Adrenal gland (tissue), 5 donors: Measurements from ENCODE around the gene SYNE2.
"Not testable (repeated sequence)": the region's sequence is repeated elsewhere in the genome, so short reads cannot be mapped to it uniquely, and the experiment has no call there.

ENCODE experiments used
- POLR2A ChIP-seq, 2 donors: fragments of 450-650 bp; IDR thresholded peaks; one replicate each; pipeline ENCODE4 v1.6.1; 2017; ENCODE audit warnings: antibody characterized with exemption in 2 of 2, mild to moderate bottlenecking in 2 of 2, moderate library complexity in 1 of 2
- TF ChIP-seq, protein P1 (sequence below), 6 experiments: fragments of 450-650 bp in 4 of 6; fragments of 200-600 bp in 2 of 6; sonication (generic) in 1 of 6; IDR thresholded peaks; 1 replicate in 5 of 6; 2 replicates in 1 of 6; pipeline versions ENCODE4 v1.5.1 to v1.8.0; 2016 to 2021; ENCODE audit warnings: antibody characterized with exemption in 6 of 6, mild to moderate bottlenecking in 2 of 6, moderate library complexity in 1 of 6
- donor health status: DM: no; HTN: no; CAD: no.

DNA sequence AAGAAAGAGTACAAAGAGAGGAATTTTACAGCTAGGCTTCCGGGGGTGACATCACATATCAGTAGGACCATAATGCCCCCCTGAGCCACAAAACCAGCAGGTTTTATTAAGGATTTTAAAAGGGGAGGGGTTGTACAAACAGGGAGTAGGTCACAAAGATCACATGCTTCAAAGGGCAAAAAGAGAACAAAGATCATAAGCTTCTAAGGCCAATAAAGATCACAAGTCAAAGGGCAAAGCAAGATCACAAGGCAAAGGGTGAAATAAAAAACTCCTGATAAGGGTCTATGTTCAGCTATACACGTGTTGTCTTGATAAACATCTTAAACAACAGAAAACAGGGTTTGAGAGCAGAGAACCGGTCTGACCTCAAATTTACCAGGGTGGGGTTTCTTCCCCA lies 41.1 kb upstream of the SYNE2 start:
- TF ChIP-seq, protein P1, sequence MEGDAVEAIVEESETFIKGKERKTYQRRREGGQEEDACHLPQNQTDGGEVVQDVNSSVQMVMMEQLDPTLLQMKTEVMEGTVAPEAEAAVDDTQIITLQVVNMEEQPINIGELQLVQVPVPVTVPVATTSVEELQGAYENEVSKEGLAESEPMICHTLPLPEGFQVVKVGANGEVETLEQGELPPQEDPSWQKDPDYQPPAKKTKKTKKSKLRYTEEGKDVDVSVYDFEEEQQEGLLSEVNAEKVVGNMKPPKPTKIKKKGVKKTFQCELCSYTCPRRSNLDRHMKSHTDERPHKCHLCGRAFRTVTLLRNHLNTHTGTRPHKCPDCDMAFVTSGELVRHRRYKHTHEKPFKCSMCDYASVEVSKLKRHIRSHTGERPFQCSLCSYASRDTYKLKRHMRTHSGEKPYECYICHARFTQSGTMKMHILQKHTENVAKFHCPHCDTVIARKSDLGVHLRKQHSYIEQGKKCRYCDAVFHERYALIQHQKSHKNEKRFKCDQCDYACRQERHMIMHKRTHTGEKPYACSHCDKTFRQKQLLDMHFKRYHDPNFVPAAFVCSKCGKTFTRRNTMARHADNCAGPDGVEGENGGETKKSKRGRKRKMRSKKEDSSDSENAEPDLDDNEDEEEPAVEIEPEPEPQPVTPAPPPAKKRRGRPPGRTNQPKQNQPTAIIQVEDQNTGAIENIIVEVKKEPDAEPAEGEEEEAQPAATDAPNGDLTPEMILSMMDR (IDR thresholded peaks at IDR 0.05): not testable (repeated sequence)
- TF ChIP-seq POLR2A (IDR thresholded peaks at IDR 0.05): not testable (repeated sequence)
